Suprapubic skin (tissue), 4 donors: Measurements from ENCODE around the gene CLEC14A.

Experiments
- CTCF ChIP-seq, 2 donors: fragments of 200-600 bp in 1 of 2; fragments of 450-650 bp in 1 of 2; sonication (generic) in 1 of 2; IDR thresholded peaks; one replicate each; pipeline ENCODE4 v1.5.1; 2016 to 2019; ENCODE audit warnings: antibody characterized with exemption in 2 of 2, mild to moderate bottlenecking in 1 of 2, moderate library complexity in 1 of 2
- EP300 ChIP-seq: sonication (generic); formaldehyde crosslinking; IDR thresholded peaks from one replicate; pipeline ENCODE4 v1.6.1; 2017; ENCODE audit warnings: antibody characterized with exemption
- POLR2A ChIP-seq, 2 donors: fragments of 450-650 bp; IDR thresholded peaks; one replicate each; pipeline ENCODE4 v1.6.1; 2017; ENCODE audit warnings: antibody characterized with exemption in 2 of 2, mild to moderate bottlenecking in 2 of 2, moderate library complexity in 2 of 2
- POLR2AphosphoS5 ChIP-seq, 3 donors: sonication (generic); formaldehyde crosslinking; IDR thresholded peaks; one replicate each; pipeline ENCODE4 v1.6.1; 2017; ENCODE audit warnings: antibody characterized with exemption in 3 of 3

- no peak for TF ChIP-seq CTCF (IDR thresholded peaks at IDR 0.05)
- TF ChIP-seq POLR2A (IDR thresholded peaks at IDR 0.05) = no peak
- TF ChIP-seq POLR2AphosphoS5 (IDR thresholded peaks at IDR 0.05) = no peak
- no peak for TF ChIP-seq EP300
Observed at GRCh38 chr14:38286452-38286851, 30.6 kb upstream of the CLEC14A start.
